PC-3 (cell line): ENCODE measurements around the gene SPDYE6.
"Not testable (repeated sequence)": the region's sequence is repeated elsewhere in the genome, so short reads cannot be mapped to it uniquely, and the experiment has no call there.

Source experiments
- CTCF ChIP-seq: fragments of 300-600 bp; sonication (generic); conservative IDR thresholded peaks from 2 replicates; pipeline ENCODE4 v1.5.1; 2017; ENCODE audit warnings: antibody characterized with exemption, low read depth, mild to moderate bottlenecking, low read length
- EZH2 ChIP-seq: fragments of 300-600 bp; sonication (generic); IDR thresholded peaks from one replicate; pipeline ENCODE4 v1.6.1; 2017; ENCODE audit warnings: antibody characterized with exemption, mild to moderate bottlenecking, low read length; ENCODE audit not compliant: unreplicated experiment
- EZH2phosphoT487 ChIP-seq: fragments of 300-600 bp; sonication (generic); IDR thresholded peaks from 2 replicates; pipeline ENCODE4 v1.6.1; 2018; ENCODE audit warnings: mild to moderate bottlenecking, antibody characterized with exemption, low read length, borderline replicate concordance

GRCh38 chr7:102325106-102325505, 31.1 kb downstream of the SPDYE6 start:
- TF ChIP-seq CTCF, EZH2, EZH2phosphoT487: not testable (repeated sequence)
